Measurements from ENCODE around the gene CARS1.

The CARS1 gene

GRCh38 chr11:3021125-3021524, 36.1 kb downstream of the CARS1 start:
- DNase-seq (ENCODE audit: low read depth): no peak
- H3K4me3 ChIP-seq (ENCODE audit: low read depth, low read length): no peak overlapping the region
- peak; percentile 69 for TF ChIP-seq CTCF (IDR thresholded peaks at IDR 0.05; ENCODE audit: low read depth, low read length, missing control alignments)

DNA sequence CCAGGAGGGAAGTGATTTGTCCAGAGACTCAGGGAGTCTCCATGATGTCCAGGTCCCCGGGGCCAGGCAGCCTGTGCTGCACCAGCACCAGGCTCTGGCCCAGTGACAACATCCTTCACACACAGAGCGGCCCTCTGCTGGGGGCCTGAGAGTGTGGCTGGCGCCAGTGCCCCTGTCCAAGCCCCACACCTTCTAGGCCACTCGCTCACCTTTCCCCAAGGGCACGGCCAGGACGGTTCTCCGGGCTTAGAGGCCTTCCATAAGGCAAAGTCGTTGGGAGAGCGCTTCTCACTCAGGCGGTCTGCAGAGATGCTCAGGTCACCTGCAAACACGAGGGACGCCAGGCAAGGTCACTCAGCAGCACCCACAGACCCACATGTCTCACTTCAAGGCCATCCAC, 37.2 kb downstream of the CARS1 start:
- H3K4me3 ChIP-seq (ENCODE audit: low read depth, low read length): no peak overlapping the region
- no peak for TF ChIP-seq CTCF (IDR thresholded peaks at IDR 0.05; ENCODE audit: low read depth, low read length, missing control alignments)
- no peak for DNase-seq (ENCODE audit: low read depth)

GRCh38 chr11:3018596-3018995, 38.6 kb downstream of the CARS1 start:
- no peak for DNase-seq (ENCODE audit: low read depth)
- no peak for TF ChIP-seq CTCF (IDR thresholded peaks at IDR 0.05; ENCODE audit: low read depth, low read length, missing control alignments)
- no peak overlapping the region for H3K4me3 ChIP-seq (ENCODE audit: low read depth, low read length)

DNA sequence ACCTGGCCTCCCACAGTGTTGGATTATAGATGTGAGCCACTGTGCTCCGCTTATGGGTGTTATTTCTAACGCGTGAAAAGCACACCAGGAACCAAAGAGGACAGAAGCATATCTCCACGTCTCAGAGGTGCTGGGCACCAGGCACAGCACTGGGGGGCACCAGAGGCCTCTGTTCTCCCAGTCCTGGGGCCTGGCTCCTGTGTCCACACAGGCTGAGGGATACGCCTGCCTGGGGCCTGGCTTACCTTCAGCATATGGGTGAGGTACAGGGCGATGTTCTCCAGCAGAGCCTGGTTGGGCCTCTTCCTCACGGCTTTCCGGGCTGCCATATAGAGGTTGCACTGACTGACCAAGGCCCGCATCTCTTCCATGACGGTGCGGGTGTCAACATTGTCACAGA, 40.4 kb downstream of the CARS1 start:
- H3K4me3 ChIP-seq (ENCODE audit: low read depth, low read length): no peak overlapping the region
- no peak for DNase-seq (ENCODE audit: low read depth)
- no peak for TF ChIP-seq CTCF (IDR thresholded peaks at IDR 0.05; ENCODE audit: low read depth, low read length, missing control alignments)

GRCh38 chr11:3015796-3016195, 41.4 kb downstream of the CARS1 start:
- TF ChIP-seq CTCF (IDR thresholded peaks at IDR 0.05; ENCODE audit: low read depth, low read length, missing control alignments): no peak
- no peak overlapping the region for H3K4me3 ChIP-seq (ENCODE audit: low read depth, low read length)
- no peak for DNase-seq (ENCODE audit: low read depth)

DNA sequence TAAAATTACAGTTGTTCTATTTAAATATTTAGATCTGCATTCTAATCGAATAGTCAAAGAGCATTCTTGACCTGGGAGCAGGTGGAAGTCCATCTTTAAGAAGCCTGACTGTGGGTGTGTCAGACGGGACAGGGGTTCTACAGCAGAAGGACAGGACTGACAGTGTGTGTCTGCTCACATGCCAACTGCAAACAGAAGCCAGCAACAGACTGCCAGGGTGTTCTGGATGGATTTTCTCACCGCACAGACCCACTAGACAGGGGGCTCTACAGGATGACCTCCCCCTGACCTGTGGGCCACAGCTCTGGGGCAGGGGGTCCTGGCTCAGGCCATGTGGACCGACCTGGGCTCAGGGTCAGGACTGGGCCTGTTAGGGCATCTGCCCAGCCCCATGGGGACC, 42.3 kb downstream of the CARS1 start:
- DNase-seq (ENCODE audit: low read depth): no peak
- H3K4me3 ChIP-seq (ENCODE audit: low read depth, low read length): no peak overlapping the region
- TF ChIP-seq CTCF (IDR thresholded peaks at IDR 0.05; ENCODE audit: low read depth, low read length, missing control alignments): no peak

DNA sequence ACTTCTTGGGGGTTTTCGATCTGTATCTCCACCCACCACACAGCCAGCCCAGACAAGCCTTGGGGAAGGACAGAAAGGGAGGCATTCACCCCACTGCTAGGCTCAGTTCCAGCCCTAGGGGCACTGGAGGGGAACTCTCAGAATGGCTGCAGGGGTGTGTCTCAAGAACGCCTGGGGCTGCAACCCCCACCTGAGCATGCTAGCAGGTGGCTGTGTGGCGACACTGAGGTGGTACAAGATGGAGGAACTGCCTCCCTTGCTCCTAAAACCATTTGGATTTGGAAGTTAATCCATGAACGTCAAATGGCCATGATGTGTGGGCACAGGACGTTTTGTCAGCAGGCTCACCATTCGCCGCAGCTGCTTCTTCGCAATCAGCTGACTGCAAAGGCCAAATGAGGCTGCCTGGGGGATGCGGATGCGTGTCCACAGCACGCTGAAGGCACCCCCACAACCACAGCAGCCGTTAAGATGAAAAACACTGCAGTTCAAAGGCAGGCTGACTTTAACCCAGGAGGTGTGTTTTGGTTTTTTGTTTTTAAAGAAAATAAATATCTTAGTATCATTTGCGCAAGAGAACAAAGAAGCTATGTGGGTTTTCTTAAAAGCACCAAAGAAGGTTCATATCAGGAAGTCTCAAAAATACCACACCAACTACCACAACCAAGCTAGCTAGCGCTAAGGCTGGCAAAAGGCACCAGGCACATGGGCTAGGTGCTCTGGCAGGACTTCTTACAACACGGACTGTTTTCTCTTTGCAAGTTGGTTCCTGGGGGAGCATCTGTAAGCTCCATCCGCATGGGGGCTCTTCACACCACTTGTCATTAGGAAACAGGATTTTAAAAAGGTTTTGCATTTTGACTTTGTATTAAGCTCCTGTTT, 42.9 kb downstream of the CARS1 start:
- H3K4me3 ChIP-seq (ENCODE audit: low read depth, low read length): no peak overlapping the region
- no peak for DNase-seq (ENCODE audit: low read depth)
- TF ChIP-seq CTCF (IDR thresholded peaks at IDR 0.05; ENCODE audit: low read depth, low read length, missing control alignments): no peak

Measured in GM12864 (cell line).